ENCODE results near the gene IPMK. TPM values are rescaled to one million over a fixed set of nuclear protein-coding genes. Genes with fewer than 3 reads are reported as not detected.

The IPMK gene
- total RNA-seq, 1 donor from 2014 or later = 7.7 TPM

- H3K4me3 Mint-ChIP-seq (ENCODE audit: low read depth) = no peak overlapping the region
- DNase-seq (ENCODE audit: low spot score) = no peak
- H3K9me3 Mint-ChIP-seq = no peaks in the 10 kb centered on the region
- no peaks in the 10 kb centered on the region for H3K36me3 Mint-ChIP-seq (ENCODE audit: low read depth)
- no peak overlapping the region for H3K27ac Mint-ChIP-seq
- H3K27me3 Mint-ChIP-seq (ENCODE audit: low read depth) = peaks cover 17% of the 10 kb centered on the region
- no peaks in the 10 kb centered on the region for H3K4me1 Mint-ChIP-seq (ENCODE audit: low read depth)
- intact Hi-C loops (cut with micrococcal nuclease) = no loop called here
Measured at GRCh38 chr10:58189269-58189668, 78.4 kb downstream of the IPMK start.

GRCh38 chr10:58184120-58184670 lies 83.5 kb downstream of the IPMK start:
- no peak overlapping the region for H3K27ac Mint-ChIP-seq
- no peak for DNase-seq (ENCODE audit: low spot score)
- H3K4me1 Mint-ChIP-seq (ENCODE audit: low read depth) = no peaks in the 10 kb centered on the region
- no peaks in the 10 kb centered on the region for H3K36me3 Mint-ChIP-seq (ENCODE audit: low read depth)
- H3K27me3 Mint-ChIP-seq (ENCODE audit: low read depth) = peaks cover 31% of the 10 kb centered on the region
- intact Hi-C loops (cut with micrococcal nuclease) = no loop called here
- no peaks in the 10 kb centered on the region for H3K9me3 Mint-ChIP-seq
- no peak overlapping the region for H3K4me3 Mint-ChIP-seq (ENCODE audit: low read depth)

- Mint-ChIP-seq H3K4me3 (ENCODE audit: low read depth) (no peak overlapping the region), H3K36me3 (ENCODE audit: low read depth) (no peaks in the 10 kb centered on the region), H3K27me3 (ENCODE audit: low read depth) (peaks cover 18% of the 10 kb centered on the region), H3K4me1 (ENCODE audit: low read depth) (no peaks in the 10 kb centered on the region), H3K27ac (no peak overlapping the region), H3K9me3 (no peaks in the 10 kb centered on the region)
- intact Hi-C loops (cut with micrococcal nuclease) = no loop called here
- DNase-seq (ENCODE audit: low spot score) = no peak
Measured at GRCh38 chr10:58180666-58181065, 87.0 kb downstream of the IPMK start.

- H3K36me3 Mint-ChIP-seq (ENCODE audit: low read depth) = no peaks in the 10 kb centered on the region
- DNase-seq (ENCODE audit: low spot score) = no peak
- intact Hi-C loops (cut with micrococcal nuclease) = no loop called here
Measured at GRCh38 chr10:58179238-58179637, 88.5 kb downstream of the IPMK start.

GRCh38 chr10:58178811-58179210 lies 88.9 kb downstream of the IPMK start:
- no peaks in the 10 kb centered on the region for H3K4me1 Mint-ChIP-seq (ENCODE audit: low read depth)
- intact Hi-C loops (cut with micrococcal nuclease) = no loop called here

More at GRCh38 chr10:58179238-58179637, 88.5 kb downstream of the IPMK start:
- Mint-ChIP-seq H3K27me3 (ENCODE audit: low read depth) (peaks cover 15% of the 10 kb centered on the region), H3K4me1 (ENCODE audit: low read depth) (no peaks in the 10 kb centered on the region), H3K27ac (no peak overlapping the region), H3K4me3 (ENCODE audit: low read depth) (no peak overlapping the region), H3K9me3 (no peaks in the 10 kb centered on the region)

GRCh38 chr10:58177362-58177947 lies 90.2 kb downstream of the IPMK start:
- intact Hi-C loops (cut with micrococcal nuclease) = loop anchor here (1.0 kb wide), 2 partner anchors 114 to 208 kb away; partner anchors contain the start of gene TFAM
- H3K9me3 Mint-ChIP-seq = no peaks in the 10 kb centered on the region
- DNase-seq (ENCODE audit: low spot score) = no peak
- H3K27me3 Mint-ChIP-seq (ENCODE audit: low read depth) = peaks cover 11% of the 10 kb centered on the region
- no peaks in the 10 kb centered on the region for H3K4me1 Mint-ChIP-seq (ENCODE audit: low read depth)
- H3K27ac Mint-ChIP-seq = no peak overlapping the region
- no peak overlapping the region for H3K4me3 Mint-ChIP-seq (ENCODE audit: low read depth)
- no peaks in the 10 kb centered on the region for H3K36me3 Mint-ChIP-seq (ENCODE audit: low read depth)

More at GRCh38 chr10:58178811-58179210, 88.9 kb downstream of the IPMK start:
- no peak for DNase-seq (ENCODE audit: low spot score)
- Mint-ChIP-seq H3K36me3 (ENCODE audit: low read depth) (no peaks in the 10 kb centered on the region), H3K27me3 (ENCODE audit: low read depth) (peaks cover 12% of the 10 kb centered on the region), H3K27ac (no peak overlapping the region), H3K9me3 (no peaks in the 10 kb centered on the region), H3K4me3 (ENCODE audit: low read depth) (no peak overlapping the region)

GRCh38 chr10:58175990-58176900 lies 91.4 kb downstream of the IPMK start:
- intact Hi-C loops (cut with micrococcal nuclease) = no loop called here
- no peaks in the 10 kb centered on the region for H3K9me3 Mint-ChIP-seq
- no peak overlapping the region for H3K4me3 Mint-ChIP-seq (ENCODE audit: low read depth)
- H3K4me1 Mint-ChIP-seq (ENCODE audit: low read depth) = no peaks in the 10 kb centered on the region
- H3K36me3 Mint-ChIP-seq (ENCODE audit: low read depth) = no peaks in the 10 kb centered on the region
- H3K27me3 Mint-ChIP-seq (ENCODE audit: low read depth) = peaks cover 11% of the 10 kb centered on the region
- no peak overlapping the region for H3K27ac Mint-ChIP-seq
- no peak for DNase-seq (ENCODE audit: low spot score)

- no peaks in the 10 kb centered on the region for H3K9me3 Mint-ChIP-seq
- no peak for DNase-seq (ENCODE audit: low spot score)
- H3K36me3 Mint-ChIP-seq (ENCODE audit: low read depth) = no peaks in the 10 kb centered on the region
- no peak overlapping the region for H3K27ac Mint-ChIP-seq
- no peak overlapping the region for H3K4me3 Mint-ChIP-seq (ENCODE audit: low read depth)
- intact Hi-C loops (cut with micrococcal nuclease) = no loop called here
- no peaks in the 10 kb centered on the region for H3K4me1 Mint-ChIP-seq (ENCODE audit: low read depth)
- peaks cover 4% of the 10 kb centered on the region for H3K27me3 Mint-ChIP-seq (ENCODE audit: low read depth)
Measured at GRCh38 chr10:58174831-58175230, 92.9 kb downstream of the IPMK start.

GRCh38 chr10:58173391-58173790 lies 94.3 kb downstream of the IPMK start:
- Mint-ChIP-seq H3K4me1 (ENCODE audit: low read depth) (no peaks in the 10 kb centered on the region), H3K27me3 (ENCODE audit: low read depth) (peaks cover 5% of the 10 kb centered on the region), H3K27ac (no peak overlapping the region), H3K4me3 (ENCODE audit: low read depth) (no peak overlapping the region), H3K9me3 (no peaks in the 10 kb centered on the region), H3K36me3 (ENCODE audit: low read depth) (no peaks in the 10 kb centered on the region)
- intact Hi-C loops (cut with micrococcal nuclease) = no loop called here
- DNase-seq (ENCODE audit: low spot score) = no peak

GRCh38 chr10:58171146-58171545 lies 96.5 kb downstream of the IPMK start:
- no peak overlapping the region for H3K4me3 Mint-ChIP-seq (ENCODE audit: low read depth)
- intact Hi-C loops (cut with micrococcal nuclease) = no loop called here
- no peaks in the 10 kb centered on the region for H3K4me1 Mint-ChIP-seq (ENCODE audit: low read depth)

GRCh38 chr10:58164517-58164916 lies 103.2 kb downstream of the IPMK start:
- Mint-ChIP-seq H3K36me3 (ENCODE audit: low read depth) (no peaks in the 10 kb centered on the region), H3K27ac (no peak overlapping the region), H3K4me3 (ENCODE audit: low read depth) (no peak overlapping the region), H3K4me1 (ENCODE audit: low read depth) (no peaks in the 10 kb centered on the region), H3K27me3 (ENCODE audit: low read depth) (peaks cover 2% of the 10 kb centered on the region), H3K9me3 (no peaks in the 10 kb centered on the region)
- intact Hi-C loops (cut with micrococcal nuclease) = no loop called here
- DNase-seq (ENCODE audit: low spot score) = no peak

More at GRCh38 chr10:58171146-58171545, 96.5 kb downstream of the IPMK start:
- no peak overlapping the region for H3K27ac Mint-ChIP-seq
- peaks cover 4% of the 10 kb centered on the region for H3K27me3 Mint-ChIP-seq (ENCODE audit: low read depth)
- no peaks in the 10 kb centered on the region for H3K36me3 Mint-ChIP-seq (ENCODE audit: low read depth)
- no peaks in the 10 kb centered on the region for H3K9me3 Mint-ChIP-seq
- DNase-seq (ENCODE audit: low spot score) = no peak

- intact Hi-C loops (cut with micrococcal nuclease) = no loop called here
- Mint-ChIP-seq H3K36me3 (ENCODE audit: low read depth) (no peaks in the 10 kb centered on the region), H3K27me3 (ENCODE audit: low read depth) (peaks cover 9% of the 10 kb centered on the region), H3K9me3 (no peaks in the 10 kb centered on the region), H3K27ac (no peak overlapping the region), H3K4me1 (ENCODE audit: low read depth) (no peaks in the 10 kb centered on the region), H3K4me3 (ENCODE audit: low read depth) (no peak overlapping the region)
- DNase-seq (ENCODE audit: low spot score) = no peak
Measured at GRCh38 chr10:58158806-58159205, 108.9 kb downstream of the IPMK start.

Measured in activated T-helper 2 cell treated with anti-CD3 and anti-CD28 coated beads, Interferon-gamma antibody, Interleukin-2, Interleukin-4, amounts not matched to agents 10 μg/mL and 5 μg/mL and 100 μg/mL, durations not matched to agents 14 hours and 24 hours and 36 hours (primary cell).